Liver (tissue), 9 donors: Measurements from ENCODE around the gene HEXIM2. TPM values are rescaled to one million over a fixed set of nuclear protein-coding genes. Genes with fewer than 3 reads are reported as not detected.

Experiments used
- DNase-seq: peaks from one replicate; pipeline ENCODE4 v3.0.0-alpha.2; 2017; ENCODE audit warnings: low spot score
- H3K27ac ChIP-seq, 2 donors: one replicate each; pipeline ENCODE4 v1.7.0; 2013; ENCODE audit warnings: inconsistent platforms in 2 of 2, low read length in 2 of 2, control low read depth in 1 of 2, low read depth in 1 of 2, mild to moderate bottlenecking in 1 of 2
- H3K27me3 ChIP-seq, 4 donors: one replicate each; pipeline versions ENCODE4 v1.6.1 to v1.7.0; 2013; ENCODE audit warnings: low read length in 3 of 4, inconsistent platforms in 1 of 4, mild to moderate bottlenecking in 1 of 4, moderate library complexity in 1 of 4; ENCODE audit not compliant: control insufficient read depth in 4 of 4, insufficient read depth in 4 of 4
- H3K36me3 ChIP-seq, 4 donors: one replicate each; pipeline versions ENCODE4 v1.6.1 to v1.7.0; 2013; ENCODE audit warnings: low read length in 3 of 4, mild to moderate bottlenecking in 3 of 4, low read depth in 1 of 4, moderate library complexity in 1 of 4; ENCODE audit not compliant: control insufficient read depth in 4 of 4, insufficient read depth in 3 of 4
- H3K4me1 ChIP-seq, 4 donors: one replicate each; pipeline versions ENCODE4 v1.6.1 to v1.7.0; 2013; ENCODE audit warnings: low read length in 3 of 4, mild to moderate bottlenecking in 3 of 4, moderate library complexity in 1 of 4; ENCODE audit not compliant: control insufficient read depth in 4 of 4, insufficient read depth in 4 of 4
- H3K4me3 ChIP-seq, 3 donors: one replicate each; pipeline versions ENCODE4 v1.6.1 to v1.7.0; 2013; ENCODE audit warnings: low read length in 3 of 3, control low read depth in 1 of 3, low read depth in 1 of 3, mild to moderate bottlenecking in 1 of 3
- H3K9ac ChIP-seq, 2 donors: one replicate each; pipeline ENCODE4 v1.7.0; 2013; ENCODE audit warnings: low read length in 2 of 2, mild to moderate bottlenecking in 2 of 2, moderate library complexity in 2 of 2, control low read depth in 1 of 2, low read depth in 1 of 2
- H3K9me3 ChIP-seq, 4 donors: one replicate each; pipeline versions ENCODE4 v1.6.1 to v1.7.0; 2013; ENCODE audit warnings: low read length in 3 of 4; ENCODE audit not compliant: control insufficient read depth in 4 of 4
- ATF3 ChIP-seq: IDR thresholded peaks from 2 replicates; pipeline ENCODE4 v1.6.1; 2016; ENCODE audit warnings: antibody characterized with exemption
- FOXA1 ChIP-seq: IDR thresholded peaks from 2 replicates; pipeline ENCODE4 v1.6.1; 2016; ENCODE audit warnings: antibody characterized with exemption
- FOXA2 ChIP-seq: IDR thresholded peaks from 2 replicates; pipeline ENCODE4 v1.6.1; 2016; ENCODE audit warnings: antibody characterized with exemption
- GABPA ChIP-seq, 2 donors: IDR thresholded peaks in 1 of 2; conservative IDR thresholded peaks in 1 of 2; 2 replicates each; pipeline ENCODE4 v1.6.1; 2016; ENCODE audit warnings: antibody characterized with exemption in 2 of 2, mild to moderate bottlenecking in 1 of 2, moderate library complexity in 1 of 2
- HNF4A ChIP-seq, 2 donors: conservative IDR thresholded peaks; 2 replicates each; pipeline ENCODE4 v1.6.1; 2016; ENCODE audit warnings: antibody characterized with exemption in 2 of 2, mild to moderate bottlenecking in 2 of 2
- MAX ChIP-seq: IDR thresholded peaks from 2 replicates; pipeline ENCODE4 v1.6.1; 2016; ENCODE audit warnings: antibody characterized with exemption
- NR2F2 ChIP-seq: IDR thresholded peaks from 2 replicates; pipeline ENCODE4 v1.6.1; 2016; ENCODE audit warnings: antibody characterized with exemption
- RAD21 ChIP-seq, 2 donors: IDR thresholded peaks; 2 replicates each; pipeline ENCODE4 v1.6.1; 2016; ENCODE audit warnings: antibody characterized with exemption in 2 of 2, mild to moderate bottlenecking in 2 of 2
- REST ChIP-seq: IDR thresholded peaks from 2 replicates; pipeline ENCODE4 v1.6.1; 2016; ENCODE audit warnings: antibody characterized with exemption, mild to moderate bottlenecking
- RXRA ChIP-seq, 2 donors: IDR thresholded peaks; 2 replicates each; pipeline ENCODE4 v1.6.1; 2017 to 2018; ENCODE audit warnings: antibody characterized with exemption in 2 of 2, mild to moderate bottlenecking in 1 of 2
- TAF1 ChIP-seq: conservative IDR thresholded peaks from 2 replicates; pipeline ENCODE4 v1.6.1; 2016; ENCODE audit warnings: antibody characterized with exemption, mild to moderate bottlenecking
- ZBTB33 ChIP-seq: IDR thresholded peaks from 2 replicates; pipeline ENCODE4 v1.6.1; 2016; ENCODE audit warnings: antibody characterized with exemption
- WGBS: extraction: QIAGEN DNeasy Blood & Tissue Kit; methylation state at CpG from one replicate; pipeline ENCODE4 v1.1.7; 2013; 5-methylcytosine and 5-hydroxymethylcytosine counted together
- polyA plus RNA-seq, 2 donors: library from polyadenylated mRNA; stranded (reverse) in 1 of 2; unstranded in 1 of 2; fragments of 200-250 nt in 1 of 2; fragments of >200 nt in 1 of 2; fragmentation: Nextera tagmentation in 1 of 2; extraction: Ambion mirVana in 1 of 2; gene quantifications; one replicate each; pipeline versions ENCODE4 v1.2.1 to v1.2.3, GENCODE V29; 2013 to 2015
- total RNA-seq, 2 donors: library from RNA; depleted of rRNA; stranded (reverse); fragments of >200 nt; gene quantifications; one replicate each; pipeline ENCODE4 v1.2.3, GENCODE V29; 2014
- TF ChIP-seq, protein P1 (sequence below): fragments of 150-350 bp; IDR thresholded peaks from 2 replicates; pipeline ENCODE4 v1.5.1; 2017; ENCODE audit warnings: improper control_type of control experiment, low read depth, low read length; ENCODE audit not compliant: missing input control
- donor health status: healthy.
- donor health status: healthy.
- donor health status: healthy.
- donor health status: healthy.
- donor health status: healthy.

HEXIM2 gene
- total and polyA plus RNA-seq, 4 donors: 3.5 to 10.7 (median 5.5) TPM

GRCh38 chr17:45150911-45151809, 10.5 kb upstream of the HEXIM2 start (continued):
- TF ChIP-seq NR2F2: no peak

GRCh38 chr17:45155029-45155428, 6.6 kb upstream of the HEXIM2 start:
- H3K9me3 ChIP-seq: no peaks in the 10 kb centered on the region
- H3K27ac ChIP-seq: no peak overlapping the region
- TF ChIP-seq ZBTB33: no peak
- TF ChIP-seq, protein P1, sequence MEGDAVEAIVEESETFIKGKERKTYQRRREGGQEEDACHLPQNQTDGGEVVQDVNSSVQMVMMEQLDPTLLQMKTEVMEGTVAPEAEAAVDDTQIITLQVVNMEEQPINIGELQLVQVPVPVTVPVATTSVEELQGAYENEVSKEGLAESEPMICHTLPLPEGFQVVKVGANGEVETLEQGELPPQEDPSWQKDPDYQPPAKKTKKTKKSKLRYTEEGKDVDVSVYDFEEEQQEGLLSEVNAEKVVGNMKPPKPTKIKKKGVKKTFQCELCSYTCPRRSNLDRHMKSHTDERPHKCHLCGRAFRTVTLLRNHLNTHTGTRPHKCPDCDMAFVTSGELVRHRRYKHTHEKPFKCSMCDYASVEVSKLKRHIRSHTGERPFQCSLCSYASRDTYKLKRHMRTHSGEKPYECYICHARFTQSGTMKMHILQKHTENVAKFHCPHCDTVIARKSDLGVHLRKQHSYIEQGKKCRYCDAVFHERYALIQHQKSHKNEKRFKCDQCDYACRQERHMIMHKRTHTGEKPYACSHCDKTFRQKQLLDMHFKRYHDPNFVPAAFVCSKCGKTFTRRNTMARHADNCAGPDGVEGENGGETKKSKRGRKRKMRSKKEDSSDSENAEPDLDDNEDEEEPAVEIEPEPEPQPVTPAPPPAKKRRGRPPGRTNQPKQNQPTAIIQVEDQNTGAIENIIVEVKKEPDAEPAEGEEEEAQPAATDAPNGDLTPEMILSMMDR: no peak
- TF ChIP-seq NR2F2: no peak
- TF ChIP-seq GABPA (IDR thresholded peaks at IDR 0.05 in 1 of 2, conservative IDR thresholded peaks at IDR 0.05 in 1 of 2): no peak
- no peak for TF ChIP-seq RAD21 (IDR thresholded peaks at IDR 0.05)
- TF ChIP-seq HNF4A (conservative IDR thresholded peaks at IDR 0.05): no peak
- TF ChIP-seq MAX: no peak
- TF ChIP-seq RXRA (IDR thresholded peaks at IDR 0.05): no peak
- TF ChIP-seq ATF3: no peak
- no peak for TF ChIP-seq FOXA1
- no peak for TF ChIP-seq TAF1
- TF ChIP-seq REST: no peak
- no peak for TF ChIP-seq FOXA2
- no peaks in the 10 kb centered on the region for H3K27me3 ChIP-seq
- peaks cover 0 to 3% (median 0%) of the 10 kb centered on the region in 4 donors for H3K36me3 ChIP-seq
- peaks cover 5 to 41% (median 36%) of the 10 kb centered on the region in 4 donors for H3K4me1 ChIP-seq
- no peak overlapping the region for H3K9ac ChIP-seq
- no peak overlapping the region for H3K4me3 ChIP-seq
- DNase-seq: no peak
- WGBS: 96% methylated on average over 4 of the region's 4 CpGs
